ENCODE measurements around the gene AMBRA1. TPM values are rescaled to one million over a fixed set of nuclear protein-coding genes. Genes with fewer than 3 reads are reported as not detected.
"Not testable (repeated sequence)": the region's sequence is repeated elsewhere in the genome, so short reads cannot be mapped to it uniquely, and the experiment has no call there.

Gene AMBRA1
- total RNA-seq, 1 donor from 2014 or later, result 33.7 TPM

GRCh38 chr11:46383974-46384701 is 209.7 kb downstream of the AMBRA1 start:
- intact Hi-C loops (cut with DNase I), result loop anchor here (5.0 to 10.0 kb wide), 2 partner anchors 148 to 231 kb away; partner anchors contain the start of genes ATG13 and HARBI1
- DNase-seq (ENCODE audit: low spot score) (no peak), ATAC-seq (no peak)

- no peak for DNase-seq (ENCODE audit: low spot score)
- intact Hi-C loops (cut with DNase I), result loop anchor here (5.0 to 10.0 kb wide), 2 partner anchors 149 to 231 kb away; partner anchors contain the start of genes ATG13 and HARBI1
These were observed 210.4 kb downstream of the AMBRA1 start for GRCh38 chr11:46383404-46383758.

GRCh38 chr11:46382646-46383403 is 211.0 kb downstream of the AMBRA1 start:
- intact Hi-C loops (cut with DNase I), result loop anchor here (5.0 to 10.0 kb wide), 2 partner anchors 149 to 232 kb away; partner anchors contain the start of genes ATG13 and HARBI1
- ATAC-seq, result no peak
- DNase-seq (ENCODE audit: low spot score), result no peak

More at GRCh38 chr11:46383404-46383758, 210.4 kb downstream of the AMBRA1 start:
- ATAC-seq, result no peak

- DNase-seq (ENCODE audit: low spot score) (no peak), ATAC-seq (no peak)
- intact Hi-C loops (cut with DNase I), result loop anchor here (5.0 to 10.0 kb wide), 2 partner anchors 150 to 233 kb away; partner anchors contain the start of genes ATG13 and HARBI1
These were observed 211.8 kb downstream of the AMBRA1 start for GRCh38 chr11:46381819-46382645.

- intact Hi-C loops (cut with DNase I), result loop anchor here (5.0 to 10.0 kb wide), 2 partner anchors 151 to 234 kb away; partner anchors contain the start of genes ATG13 and HARBI1
- ATAC-seq (peak; percentile 0), DNase-seq (ENCODE audit: low spot score) (no peak)
These were observed 212.6 kb downstream of the AMBRA1 start, which contains the start of gene MDK for GRCh38 chr11:46381048-46381818. TSS of gene MDK (plus strand) at chr11:46381669. CDS start at chr11:46382058, 389 bp downstream.

GRCh38 chr11:46380340-46381047 is 213.3 kb downstream of the AMBRA1 start:
- DNase-seq (ENCODE audit: low spot score) (peak; percentile 85), ATAC-seq (peak; percentile 65)
- intact Hi-C loops (cut with DNase I), result loop anchor here (5.0 to 10.0 kb wide), 2 partner anchors 152 to 234 kb away; partner anchors contain the start of genes ATG13 and HARBI1

GRCh38 chr11:46379482-46380293 is 214.1 kb downstream of the AMBRA1 start:
- DNase-seq (ENCODE audit: low spot score), result not testable (repeated sequence)
- intact Hi-C loops (cut with DNase I), result loop anchor here (5.0 to 10.0 kb wide), 2 partner anchors 153 to 235 kb away; partner anchors contain the start of genes ATG13 and HARBI1
- peak; percentile 30 for ATAC-seq

GRCh38 chr11:46378811-46379481 is 214.9 kb downstream of the AMBRA1 start:
- intact Hi-C loops (cut with DNase I), result no loop called here
- DNase-seq (ENCODE audit: low spot score) (no peak), ATAC-seq (no peak)

- DNase-seq (ENCODE audit: low spot score) (no peak), ATAC-seq (no peak)
- intact Hi-C loops (cut with DNase I), result no loop called here
These were observed 215.5 kb downstream of the AMBRA1 start for GRCh38 chr11:46378296-46378695.

GRCh38 chr11:46377831-46378230 is 216.0 kb downstream of the AMBRA1 start:
- DNase-seq (ENCODE audit: low spot score), result no peak
- no peak for ATAC-seq
- intact Hi-C loops (cut with DNase I), result no loop called here

GRCh38 chr11:46377290-46377689 is 216.5 kb downstream of the AMBRA1 start:
- no peak for ATAC-seq
- intact Hi-C loops (cut with DNase I), result no loop called here
- peak; percentile 45 for DNase-seq (ENCODE audit: low spot score)

- ATAC-seq (no peak), DNase-seq (ENCODE audit: low spot score) (no peak)
- intact Hi-C loops (cut with DNase I), result no loop called here
These were observed 217.4 kb downstream of the AMBRA1 start for GRCh38 chr11:46376258-46377050.

- peak; percentile 52 for DNase-seq (ENCODE audit: low spot score)
- no peak for ATAC-seq
- intact Hi-C loops (cut with DNase I), result no loop called here
These were observed 218.3 kb downstream of the AMBRA1 start for GRCh38 chr11:46375392-46376101.

- intact Hi-C loops (cut with DNase I), result no loop called here
- DNase-seq (ENCODE audit: low spot score) (no peak), ATAC-seq (no peak)
These were observed 219.0 kb downstream of the AMBRA1 start for GRCh38 chr11:46374815-46375214.
